Prostate gland (tissue), 2 donors: ENCODE data around the gene CLASP1.

Source experiments
- CTCF ChIP-seq, 4 experiments: fragments of 200-600 bp in 2 of 4; fragments of 450-650 bp in 2 of 4; sonication (generic) in 2 of 4; IDR thresholded peaks; 1 replicate in 3 of 4; 2 replicates in 1 of 4; pipeline ENCODE4 v1.5.1; 2016 to 2019; ENCODE audit warnings: antibody characterized with exemption in 4 of 4, mild to moderate bottlenecking in 2 of 4, moderate library complexity in 2 of 4
- POLR2A ChIP-seq: fragments of 450-650 bp; IDR thresholded peaks from one replicate; pipeline ENCODE4 v1.6.1; 2016; ENCODE audit warnings: antibody characterized with exemption, mild to moderate bottlenecking

- no peak for TF ChIP-seq CTCF (IDR thresholded peaks at IDR 0.05)
- no peak for TF ChIP-seq POLR2A
Measured at GRCh38 chr2:121288454-121289231, 360.6 kb downstream of the CLASP1 start.
